ENCODE data around the gene GALNS.
"Not testable (repeated sequence)": the region's sequence is repeated elsewhere in the genome, so short reads cannot be mapped to it uniquely, and the experiment has no call there.

GALNS gene

DNA sequence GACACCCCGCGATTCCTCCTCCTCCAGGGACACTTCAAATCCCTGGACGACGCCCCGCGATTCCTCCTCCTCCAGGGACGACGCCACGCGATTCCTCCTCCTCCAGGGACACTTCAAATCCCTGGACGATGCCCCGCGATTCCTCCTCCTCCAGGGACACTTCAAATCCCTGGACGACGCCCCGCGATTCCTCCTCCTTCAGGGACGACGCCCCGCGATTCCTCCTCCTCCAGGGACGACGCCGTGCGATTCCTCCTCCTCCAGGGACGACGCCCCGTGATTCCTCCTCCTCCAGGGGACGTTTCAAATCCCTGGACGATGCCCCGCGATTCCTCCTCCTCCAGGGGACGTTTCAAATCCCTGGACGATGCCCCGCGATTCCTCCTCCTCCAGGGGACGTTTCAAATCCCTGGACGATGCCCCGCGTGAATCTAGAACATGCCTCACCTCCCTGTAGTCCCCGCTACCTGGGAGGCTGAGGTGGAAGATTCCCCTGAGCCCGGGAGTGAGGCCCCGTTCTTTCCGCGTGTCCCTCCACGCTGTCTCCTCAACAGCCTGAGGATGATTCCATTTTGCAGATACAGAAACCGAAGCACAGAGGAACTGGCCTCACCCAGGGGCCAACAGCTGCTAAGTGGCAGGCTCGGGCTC is 33.1 kb upstream of the GALNS start:
- DNase-seq (ENCODE audit: low spot score) = not testable (repeated sequence)

DNA sequence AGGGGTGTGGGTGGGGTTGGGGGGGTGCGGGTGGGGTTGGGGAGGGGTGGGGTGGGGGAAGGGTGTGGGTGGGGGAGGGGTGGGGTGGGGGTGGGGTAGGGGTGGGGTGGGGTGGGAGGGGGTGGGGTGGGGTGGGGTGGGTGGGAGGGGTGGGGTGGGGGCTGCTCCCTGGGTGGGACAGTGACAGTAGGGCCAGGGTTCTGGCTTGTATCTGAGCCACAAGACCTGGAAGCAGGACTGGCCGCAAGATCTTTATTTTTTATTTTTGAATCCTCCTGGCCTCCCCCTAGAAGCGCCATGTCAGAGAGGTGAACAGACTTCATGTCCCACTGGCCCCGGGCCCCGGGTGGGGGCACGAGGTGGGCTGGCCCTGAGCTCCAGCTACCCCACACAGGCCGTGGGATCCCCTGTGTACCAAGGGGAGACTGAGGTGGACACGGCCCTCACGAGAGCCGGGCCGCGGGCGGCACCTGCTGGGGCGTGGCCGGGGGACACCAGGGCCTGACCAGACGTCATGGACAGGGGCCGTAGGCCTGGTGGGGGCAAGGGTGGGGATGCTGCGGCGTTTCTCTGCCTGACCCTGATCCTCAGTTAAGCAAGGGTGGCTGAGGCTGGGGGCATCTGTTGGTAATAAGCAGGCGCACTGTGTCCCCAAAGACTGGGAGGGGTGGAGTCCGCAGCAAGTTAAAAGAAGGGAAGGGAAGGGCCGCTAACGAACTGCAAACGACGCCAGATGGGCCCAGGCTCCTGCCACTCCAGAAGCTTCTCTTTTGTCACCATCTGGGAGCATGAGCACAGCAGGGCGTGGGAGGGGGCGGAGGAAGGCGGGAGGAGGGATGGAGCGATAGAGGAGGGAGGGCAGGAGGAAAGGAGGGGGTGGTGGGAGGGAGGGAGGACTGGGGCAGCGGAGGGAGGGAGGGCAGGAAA is 32.0 kb upstream of the GALNS start:
- no peak for DNase-seq (ENCODE audit: low spot score)

DNA sequence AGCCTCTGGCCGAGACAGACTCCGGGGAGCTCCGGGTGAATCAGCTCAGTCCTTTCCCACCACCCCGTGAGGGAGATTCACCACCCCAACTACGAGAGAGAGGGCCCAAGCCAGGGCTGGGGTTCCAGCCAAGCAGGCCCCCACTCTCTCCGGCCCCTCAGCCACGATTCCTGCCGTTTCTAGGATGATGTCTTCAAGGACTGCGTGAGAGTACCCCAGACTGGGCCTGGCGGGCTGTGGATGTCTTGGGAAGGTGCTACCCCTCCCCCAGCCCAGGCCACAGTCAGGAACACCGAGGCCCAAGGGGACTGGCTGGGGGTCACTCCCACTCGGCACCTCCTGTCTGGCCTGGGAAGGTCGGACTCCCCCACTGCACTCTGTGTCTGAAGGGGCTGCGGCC is 31.3 kb upstream of the GALNS start:
- DNase-seq (ENCODE audit: low spot score) = no peak

DNA sequence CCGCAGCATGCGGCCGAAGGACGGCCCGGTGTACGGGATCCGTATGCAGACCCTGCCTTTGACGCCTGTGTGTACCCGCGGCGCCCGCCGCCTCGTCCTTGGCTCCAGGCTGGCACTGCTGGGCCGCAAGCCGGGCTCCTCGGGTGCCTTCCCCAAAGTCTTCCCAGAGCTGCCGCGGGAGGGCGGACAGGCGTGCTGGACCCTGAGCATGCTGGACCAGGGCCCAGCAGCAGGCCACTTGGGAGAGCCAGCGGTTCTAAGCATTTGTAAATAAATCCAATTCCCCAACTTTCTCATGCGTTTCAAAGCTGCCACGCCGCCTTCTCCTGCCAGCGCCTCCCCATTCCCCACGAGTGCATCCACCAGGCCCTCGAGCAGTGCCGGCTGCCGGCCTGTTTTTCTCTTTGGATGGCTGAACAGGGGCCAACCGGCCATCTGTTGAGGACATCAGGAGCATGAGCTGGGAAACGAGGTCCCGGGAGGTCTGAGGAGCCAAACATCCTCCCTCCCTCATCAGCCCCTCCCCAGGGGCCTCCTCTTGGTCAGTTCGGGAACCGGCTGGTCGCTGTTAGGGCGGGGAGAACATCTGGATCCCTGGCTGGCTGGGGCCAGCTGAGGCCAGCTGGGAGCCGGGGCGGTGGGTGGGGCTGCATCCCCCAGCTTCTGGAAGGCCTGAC is 30.2 kb upstream of the GALNS start:
- DNase-seq (ENCODE audit: low spot score) = no peak

DNA sequence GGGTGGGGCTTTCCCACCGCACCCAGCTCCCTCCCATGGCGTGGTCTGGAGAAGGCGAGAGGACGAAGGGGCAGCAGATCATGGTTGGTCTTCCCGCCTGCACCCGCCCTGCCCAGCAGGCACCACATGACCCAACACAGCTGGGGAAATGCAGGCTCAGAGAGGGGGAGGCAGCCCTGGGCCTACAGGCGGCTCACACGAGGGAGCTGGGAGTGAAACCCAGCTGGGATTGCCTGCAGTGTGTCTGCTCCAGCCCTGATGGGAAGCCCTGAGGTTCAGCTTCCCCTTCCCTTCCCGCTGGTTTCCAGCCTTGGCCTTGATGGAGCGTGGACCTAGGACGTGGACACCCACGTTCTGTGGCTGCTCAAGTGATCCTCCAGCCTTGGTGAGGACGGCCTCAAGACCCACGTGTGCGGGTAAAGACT is 29.7 kb upstream of the GALNS start:
- no peak for DNase-seq (ENCODE audit: low spot score)

DNA sequence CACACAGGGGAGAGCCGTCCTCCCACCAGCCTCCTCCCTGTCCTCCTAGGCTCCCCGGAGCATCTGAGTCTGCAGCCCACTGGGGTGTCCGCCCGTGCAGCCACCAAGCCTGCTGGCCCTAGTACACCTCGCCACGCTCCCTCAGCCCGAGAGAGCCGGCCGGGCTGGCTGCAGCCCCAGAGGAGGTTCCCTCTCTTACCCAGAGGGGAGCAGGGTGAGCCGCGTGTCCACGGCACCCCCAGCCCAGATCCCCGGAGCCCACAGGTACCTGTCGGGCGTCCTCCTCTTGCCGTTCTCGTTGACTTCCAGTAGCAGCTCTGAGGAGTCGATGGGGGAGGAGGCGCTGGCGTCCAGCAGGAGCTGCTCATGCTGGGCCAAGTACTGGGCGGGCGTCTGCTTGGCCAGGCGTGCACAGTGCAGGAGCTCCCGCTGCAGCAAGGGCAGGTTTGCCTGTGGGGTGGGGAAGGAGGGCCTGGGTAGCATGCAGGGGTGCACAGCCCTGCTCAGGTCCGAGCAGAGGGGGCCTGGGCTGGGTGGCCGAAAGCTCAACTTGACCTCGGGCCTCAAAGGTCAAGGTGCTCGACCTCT is 29.0 kb upstream of the GALNS start:
- DNase-seq (ENCODE audit: low spot score) = no peak

DNA sequence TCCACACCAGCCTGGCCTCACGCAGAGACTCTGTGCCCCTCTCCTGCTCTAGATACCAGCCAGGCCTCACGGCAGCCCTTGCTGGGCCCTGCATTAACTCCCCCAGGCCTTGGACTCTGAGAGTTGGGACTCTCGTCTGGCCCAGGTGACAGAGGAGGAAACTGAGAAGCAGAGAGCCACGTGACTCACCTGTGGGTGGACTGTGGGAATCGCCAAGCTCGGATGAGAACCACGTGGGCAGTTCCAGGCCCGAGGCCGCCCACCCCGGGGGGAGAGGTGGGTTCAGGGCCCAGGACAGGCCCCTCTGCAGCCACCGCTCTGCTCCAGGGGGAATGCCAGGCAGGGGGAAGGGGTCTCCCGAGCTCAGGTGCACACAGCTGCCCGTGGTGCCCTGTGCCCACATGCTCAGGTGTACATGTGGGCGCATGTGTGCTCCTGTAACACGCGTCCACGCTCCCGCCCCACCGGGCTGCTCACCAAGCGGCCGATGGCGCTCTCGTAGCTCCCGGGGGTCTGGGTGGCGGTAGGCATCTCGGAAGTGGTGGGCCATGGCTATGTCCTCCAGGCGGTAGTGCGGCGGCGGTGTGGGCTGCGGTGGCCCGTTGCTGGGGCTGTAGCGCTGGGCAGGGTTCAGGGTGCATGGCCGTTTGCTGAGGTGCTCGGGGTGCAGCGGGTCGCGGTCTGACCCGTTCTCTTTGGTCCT is 28.0 kb upstream of the GALNS start:
- no peak for DNase-seq (ENCODE audit: low spot score)

DNA sequence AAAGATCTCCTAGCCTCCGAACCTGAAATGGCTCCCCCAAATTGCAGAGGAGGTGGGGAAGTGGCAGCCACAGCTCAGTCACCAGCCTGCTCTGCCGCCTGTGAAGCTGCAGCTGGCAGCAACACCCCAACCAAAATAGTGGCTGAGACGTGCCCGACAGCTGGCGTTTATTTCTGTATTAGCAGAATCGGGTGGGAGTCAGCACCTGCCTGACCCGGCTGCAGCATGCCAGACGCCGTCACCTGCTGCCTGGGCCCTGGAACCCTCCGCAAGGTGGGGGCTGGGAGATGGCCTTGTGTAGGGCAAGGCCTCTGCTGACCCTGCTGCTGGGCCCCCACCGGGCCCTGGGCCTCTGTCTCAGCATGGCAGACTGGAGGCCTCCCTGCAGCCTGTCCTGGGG is 27.2 kb upstream of the GALNS start:
- DNase-seq (ENCODE audit: low spot score) = no peak

DNA sequence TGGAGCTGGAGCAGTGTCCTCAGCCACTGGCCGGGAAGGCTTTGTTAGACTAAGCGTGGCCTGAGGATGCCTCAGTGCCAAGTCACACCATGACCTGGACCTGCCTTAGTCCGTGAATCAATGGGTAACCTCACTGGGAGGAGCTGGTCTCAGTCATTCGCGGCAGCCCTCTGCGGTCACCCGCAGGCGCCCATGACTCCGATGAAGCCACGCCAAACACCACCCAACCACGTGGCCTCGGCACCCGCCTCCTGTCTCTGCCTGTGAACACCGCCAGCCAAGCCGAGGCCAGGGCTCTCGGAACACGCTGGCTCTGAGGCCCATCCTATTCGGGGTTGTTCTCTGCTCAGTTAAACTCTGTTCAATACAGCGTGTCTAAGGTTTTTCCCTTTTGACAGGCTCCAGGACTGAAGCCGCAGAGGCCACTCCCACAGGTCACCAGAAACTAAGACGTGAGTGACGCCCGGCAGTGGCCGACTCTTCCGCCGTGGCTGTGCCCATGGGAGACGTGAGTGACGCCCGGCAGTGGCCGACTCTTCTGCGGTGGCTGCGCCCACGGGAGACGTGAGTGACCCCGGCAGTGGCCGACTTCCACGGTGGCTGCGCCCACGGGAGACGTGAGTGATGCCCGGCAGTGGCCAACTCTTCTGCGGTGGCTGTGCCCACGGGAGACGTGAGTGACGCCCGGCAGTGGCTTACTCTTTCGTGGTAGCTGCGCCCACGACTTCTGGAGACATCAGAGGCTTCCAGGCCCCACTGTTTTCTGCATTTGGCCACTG is 26.6 kb upstream of the GALNS start:
- no peak for DNase-seq (ENCODE audit: low spot score)

DNA sequence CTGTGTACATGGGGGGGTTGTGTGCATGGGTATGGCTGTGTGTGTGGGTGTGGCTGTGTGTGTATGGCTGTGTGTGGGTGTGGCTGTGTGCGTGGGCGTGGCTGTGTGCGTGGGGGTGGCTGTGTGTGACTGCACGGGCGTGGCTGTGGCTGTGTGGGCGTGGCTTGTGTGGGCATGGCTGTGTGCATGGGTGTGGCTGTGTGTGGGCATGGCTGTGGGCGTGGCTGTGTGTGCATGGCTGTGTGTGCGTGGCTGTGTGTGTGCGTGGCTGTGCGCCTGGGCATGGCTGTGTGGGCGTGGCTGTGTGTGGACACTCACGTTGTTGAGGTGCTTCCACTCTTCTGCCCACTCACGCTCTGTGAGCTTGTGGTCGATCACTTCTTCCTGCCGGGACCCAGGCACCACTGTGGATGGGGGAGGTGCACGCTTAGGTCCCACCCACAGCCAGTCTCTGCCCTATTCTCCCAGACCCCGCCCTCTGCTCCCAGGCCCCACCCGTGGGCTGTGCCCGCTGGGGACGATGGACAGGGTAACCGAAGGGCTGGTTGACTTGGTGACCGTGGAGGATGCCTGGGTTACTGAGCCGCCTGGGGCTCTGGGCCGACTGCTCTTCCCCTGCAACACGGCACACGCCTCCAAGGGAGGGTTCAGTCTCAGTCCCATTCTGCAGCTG is 25.7 kb upstream of the GALNS start:
- no peak for DNase-seq (ENCODE audit: low spot score)

DNA sequence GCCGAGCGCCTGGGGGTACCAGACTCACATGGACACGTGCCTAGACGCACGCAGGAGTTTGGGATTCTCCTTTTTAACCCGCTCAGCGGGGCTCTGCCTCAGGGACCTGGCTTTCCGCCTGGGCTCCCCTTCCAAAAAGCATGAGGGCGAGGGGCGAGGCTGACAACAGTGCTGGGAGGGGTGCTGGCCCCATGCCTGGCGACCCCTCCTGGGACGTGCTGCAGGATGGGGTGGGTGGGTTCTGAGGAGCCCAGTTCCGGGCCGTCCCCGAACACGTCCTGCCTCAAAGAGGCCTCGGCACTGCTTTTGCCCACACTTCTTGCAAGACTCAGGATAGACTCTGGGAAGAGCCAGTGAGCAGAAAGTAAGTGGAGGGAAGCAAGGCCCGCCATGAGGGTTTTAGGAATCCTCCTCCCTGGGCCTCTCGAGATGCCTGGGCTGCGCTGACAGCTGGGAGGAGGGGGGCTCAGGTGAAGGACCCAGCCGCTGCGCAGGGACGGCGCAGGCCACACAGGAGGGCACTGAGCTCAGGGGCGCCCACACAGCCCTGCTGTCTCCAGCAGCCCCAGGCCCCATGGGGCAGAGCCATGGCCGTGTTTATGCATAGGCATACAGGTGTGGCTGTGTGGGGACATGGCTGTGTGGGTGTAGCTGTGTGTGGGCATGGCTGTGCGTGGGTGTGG is 25.1 kb upstream of the GALNS start:
- DNase-seq (ENCODE audit: low spot score) = no peak

DNA sequence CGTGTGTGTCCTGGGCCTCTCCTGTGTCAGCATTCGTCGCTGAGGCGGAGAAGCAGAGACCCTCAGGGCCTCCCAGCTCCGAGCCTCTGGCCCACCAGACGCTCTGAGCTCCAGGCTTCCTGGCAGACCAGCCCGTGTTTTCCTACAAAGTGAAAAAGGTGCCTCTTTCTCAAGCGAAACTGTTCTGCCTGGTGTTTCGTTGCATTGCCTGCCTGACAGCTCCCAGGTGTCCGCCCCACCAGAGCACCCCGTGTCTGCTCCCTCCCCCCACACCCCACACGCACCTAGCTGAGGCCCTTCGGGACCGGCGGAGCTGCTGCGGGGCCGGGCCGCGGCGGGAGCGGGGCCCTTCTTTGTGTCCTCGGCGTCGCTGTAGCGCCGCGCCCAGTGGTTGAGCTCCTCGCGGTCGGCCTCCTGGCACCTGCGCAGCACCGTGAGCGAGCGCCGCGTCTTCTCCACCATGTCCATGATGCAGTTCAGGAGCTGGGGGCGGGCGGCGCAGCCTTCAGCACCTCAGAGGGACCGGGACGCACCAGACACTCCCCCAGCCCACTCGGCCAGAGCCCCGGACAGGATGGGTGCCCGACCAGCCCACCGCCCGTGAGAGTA is 24.4 kb upstream of the GALNS start:
- no peak for DNase-seq (ENCODE audit: low spot score)

DNA sequence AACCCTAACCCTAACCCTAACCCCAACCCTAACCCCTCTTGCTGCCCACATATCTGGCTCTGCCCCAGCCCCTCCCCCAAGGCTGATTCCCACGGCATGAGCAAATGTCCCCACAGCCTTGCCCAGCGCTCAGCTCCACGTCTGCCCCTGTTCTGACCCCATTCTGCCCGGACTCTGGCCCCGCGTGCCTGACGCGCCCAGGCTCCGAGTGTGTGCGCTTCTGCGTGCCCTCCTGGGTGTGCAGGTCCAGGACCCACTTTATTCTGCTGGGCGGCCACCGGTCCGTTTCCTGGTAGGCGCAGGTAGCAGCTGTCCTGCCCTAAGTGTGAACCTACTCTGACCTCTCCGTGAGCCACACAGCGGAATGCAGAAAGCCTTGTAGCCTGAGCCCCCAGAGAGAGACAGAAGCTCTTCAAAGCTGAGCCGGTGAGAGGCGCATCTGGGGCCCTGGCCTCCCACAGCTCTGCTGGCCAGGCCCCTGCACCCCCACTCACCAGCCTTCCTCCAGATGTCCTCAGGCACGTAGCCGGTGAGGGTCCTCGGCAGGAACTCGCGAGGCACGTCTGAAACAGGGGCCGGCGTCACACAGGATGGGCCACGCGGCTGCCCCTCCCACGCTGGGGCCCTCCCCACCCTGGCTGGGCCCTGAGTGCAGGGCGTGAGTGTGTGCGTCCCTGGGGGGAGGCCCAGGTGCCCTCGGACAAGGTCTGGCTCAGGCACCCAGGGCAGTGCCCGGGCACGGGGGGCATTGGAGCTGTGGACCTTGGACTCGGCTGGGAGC is 23.7 kb upstream of the GALNS start:
- no peak for DNase-seq (ENCODE audit: low spot score)

DNA sequence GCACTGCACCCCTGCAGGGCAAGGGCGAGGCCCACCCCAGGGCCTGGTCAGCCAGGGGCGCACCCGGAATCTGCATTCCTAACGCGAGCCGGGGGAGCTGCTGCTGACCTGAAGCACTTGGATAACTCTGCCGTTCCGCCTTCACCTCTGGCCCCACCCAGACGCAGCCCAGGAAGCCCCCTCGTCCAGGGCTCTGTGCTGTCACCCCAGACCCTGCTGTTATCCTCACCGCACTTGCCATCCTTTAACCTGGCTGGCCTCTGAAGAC is 23.0 kb upstream of the GALNS start:
- no peak for DNase-seq (ENCODE audit: low spot score)

DNA sequence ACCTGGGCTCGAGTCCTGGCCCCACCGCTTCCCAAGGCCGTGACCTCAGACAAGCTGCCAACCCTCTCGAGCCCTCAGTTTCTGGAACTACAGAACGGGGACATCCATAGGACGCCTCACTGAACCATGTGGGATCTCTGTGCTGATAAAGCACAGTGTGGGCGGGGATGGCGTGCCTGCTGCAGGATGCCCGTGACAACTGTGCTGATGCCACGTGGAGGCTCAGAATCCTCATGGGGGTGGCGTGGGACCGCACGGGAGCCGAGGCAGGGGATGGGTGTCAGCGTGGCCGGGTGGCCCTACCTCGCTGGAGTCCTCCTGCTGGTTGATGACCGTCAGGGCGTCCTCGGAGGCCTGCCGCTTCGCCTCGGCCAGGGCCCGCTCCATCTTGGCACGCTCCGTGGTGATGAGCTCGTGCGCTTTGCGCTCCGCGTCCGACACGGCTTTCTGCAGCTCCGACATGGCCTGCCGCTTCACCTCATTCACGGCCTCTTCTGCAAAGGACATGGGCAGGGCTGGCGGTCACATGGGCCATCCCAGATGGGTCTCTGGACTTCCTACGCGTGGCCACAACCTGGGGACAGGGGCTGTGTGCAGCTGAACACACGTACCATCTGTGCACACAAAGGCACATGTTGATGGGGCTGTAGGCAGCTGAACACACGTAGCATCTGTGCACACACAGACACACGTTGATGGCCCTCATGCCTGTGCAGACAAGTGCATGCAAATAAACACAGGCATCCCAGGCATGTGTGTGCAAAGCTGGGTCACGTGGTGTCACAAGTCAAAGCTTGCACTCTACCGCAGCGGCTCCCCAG is 22.4 kb upstream of the GALNS start:
- DNase-seq (ENCODE audit: low spot score) = no peak

DNA sequence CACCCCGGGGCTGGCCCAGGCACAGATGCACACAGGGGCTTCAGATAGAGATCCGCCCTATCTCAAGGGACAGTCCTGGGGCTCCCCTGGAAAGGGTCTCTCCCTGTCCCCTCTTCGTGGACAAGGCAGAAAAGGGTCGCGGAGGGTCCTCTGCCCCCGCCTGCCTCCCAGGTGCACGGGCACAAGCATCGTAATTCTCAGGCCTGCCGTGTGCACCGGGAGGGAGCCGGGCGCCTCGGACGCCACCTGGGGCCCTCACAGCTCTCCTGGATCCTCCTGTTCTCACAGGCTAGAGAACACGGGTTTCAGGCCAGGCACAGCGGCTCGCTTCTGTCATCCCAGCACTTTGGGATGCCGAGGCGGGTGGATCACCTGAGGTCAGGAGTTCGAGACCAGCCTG is 21.6 kb upstream of the GALNS start:
- no peak for DNase-seq (ENCODE audit: low spot score)

DNA sequence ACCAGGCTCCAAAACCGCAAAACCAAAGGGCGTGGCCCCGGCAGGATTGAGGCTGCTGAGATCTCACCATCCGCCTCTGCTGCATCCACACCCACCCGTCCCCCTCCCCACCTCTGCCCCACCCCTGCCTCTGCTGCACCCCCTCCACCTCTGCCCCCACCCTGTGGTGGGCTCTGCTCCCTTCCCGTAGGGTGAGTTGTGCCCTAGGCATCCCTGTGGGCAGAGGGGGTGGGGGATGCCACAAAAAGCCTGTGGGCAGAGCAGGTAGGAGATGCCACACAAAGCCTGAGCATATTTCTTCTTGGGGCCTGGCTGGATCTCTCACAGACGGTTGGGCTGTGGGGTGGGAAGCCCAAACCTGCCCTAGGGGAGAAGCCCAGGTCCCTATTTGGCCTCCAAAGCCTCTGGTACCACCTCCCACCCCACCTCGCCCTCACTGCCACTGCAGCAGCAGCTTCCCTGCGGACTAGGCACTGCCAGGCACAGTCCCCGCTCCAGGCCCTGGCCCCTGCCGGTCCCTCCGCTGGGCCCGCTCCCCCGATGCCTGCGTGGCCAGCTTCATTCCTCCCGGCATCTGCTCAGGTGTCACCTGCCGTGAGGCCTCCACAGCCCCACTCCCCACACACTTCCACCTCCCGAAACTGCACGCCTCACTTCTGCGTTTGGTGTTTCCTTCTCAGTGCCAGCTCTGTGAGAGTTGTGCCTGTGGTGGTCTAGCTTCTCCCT is 21.0 kb upstream of the GALNS start:
- no peak for DNase-seq (ENCODE audit: low spot score)
